H1 (cell line): Measurements from ENCODE around the gene SPIB. TPM values are rescaled to one million over a fixed set of nuclear protein-coding genes. Genes with fewer than 3 reads are reported as not detected.

Experiments used
- CTCF ChIA-PET: fragments of 300-600 bp; sonication (Branson Sonifier 250); formaldehyde crosslinking; loops from one replicate; lab custom pipeline; 2021; ENCODE audit not compliant: partially characterized antibody; lab: Charles Lee
- POLR2A ChIA-PET: fragments of 300-600 bp; sonication (Branson Sonifier 250); formaldehyde crosslinking; loops from one replicate; lab custom pipeline; 2021; ENCODE audit warnings: inconsistent platforms; ENCODE audit not compliant: partially characterized antibody; lab: Charles Lee
- DNase-seq, 2 experiments: peaks; one replicate each; pipeline versions ENCODE4 v3.0.0 to v3.0.0-alpha.2; 2010 to 2022; ENCODE audit warnings: low spot score in 2 of 2, low read depth in 1 of 2, mixed read lengths in 1 of 2
- FAIRE-seq: peaks from 2 replicates; lab custom pipeline; 2011; peaks lifted over from hg19 to GRCh38; lab: Jason Lieb, UNC
- H2AFZ ChIP-seq: 2 replicates; pipeline ENCODE4 v1.8.1; 2012; ENCODE audit warnings: low read length, inconsistent platforms
- H2AK5ac ChIP-seq: 2 replicates; pipeline ENCODE4 v1.6.1; 2013; ENCODE audit warnings: low read depth, low read length
- H2BK120ac ChIP-seq: replicated peaks from 2 replicates; pipeline ENCODE3; 2013; ENCODE audit warnings: low read depth, low read length, inconsistent platforms
- H2BK12ac ChIP-seq: 2 replicates; pipeline ENCODE4 v1.6.1; 2013; ENCODE audit warnings: low read depth, low read length
- H2BK15ac ChIP-seq: 2 replicates; pipeline ENCODE4 v1.6.1; 2013; ENCODE audit warnings: low read length
- H2BK20ac ChIP-seq: 2 replicates; pipeline ENCODE4 v1.6.1; 2013; ENCODE audit warnings: low read length
- H2BK5ac ChIP-seq: 2 replicates; pipeline ENCODE4 v1.6.1; 2013; ENCODE audit warnings: low read depth, low read length
- H3K14ac ChIP-seq: 2 replicates; pipeline ENCODE4 v1.6.1; 2013; ENCODE audit warnings: inconsistent platforms; ENCODE audit not compliant: insufficient read length
- H3K18ac ChIP-seq: 2 replicates; pipeline ENCODE4 v1.6.1; 2013; ENCODE audit warnings: low read length; ENCODE audit errors: extremely low read depth
- H3K23ac ChIP-seq: 2 replicates; pipeline ENCODE4 v1.6.1; 2013; ENCODE audit warnings: inconsistent platforms; ENCODE audit not compliant: insufficient read length
- H3K23me2 ChIP-seq: 2 replicates; pipeline ENCODE4 v1.6.1; 2013; ENCODE audit warnings: low read depth, low read length
- H3K27ac ChIP-seq: 2 replicates; pipeline ENCODE4 v1.6.1; 2011; ENCODE audit warnings: low read depth, low read length, inconsistent platforms
- H3K27me3 ChIP-seq, 4 experiments: replicated peaks in 1 of 4; 1 replicate in 1 of 4; 2 replicates in 3 of 4; pipeline versions ENCODE4 v1.6.1 to v1.8.1; 2011 to 2013; ENCODE audit warnings: low read length in 3 of 4, mild to moderate bottlenecking in 3 of 4, inconsistent platforms in 2 of 4, mixed read lengths in 2 of 4, moderate library complexity in 1 of 4; ENCODE audit not compliant: control insufficient read depth in 3 of 4, insufficient read depth in 3 of 4; ENCODE audit errors: extremely low read depth in 1 of 4
- H3K36me3 ChIP-seq, 4 experiments: 2 replicates each; pipeline versions ENCODE4 v1.6.1 to v1.8.1; 2011 to 2013; ENCODE audit warnings: mild to moderate bottlenecking in 4 of 4, low read length in 3 of 4, moderate library complexity in 2 of 4, control low read depth in 1 of 4, inconsistent platforms in 1 of 4; ENCODE audit not compliant: insufficient read depth in 4 of 4, control insufficient read depth in 2 of 4
- H3K4ac ChIP-seq: replicated peaks from 2 replicates; pipeline ENCODE3; 2013; ENCODE audit warnings: low read length, low read depth, mixed read lengths, inconsistent platforms; ENCODE audit not compliant: insufficient read length
- H3K4me1 ChIP-seq, 4 experiments: replicated peaks in 1 of 4; 1 replicate in 1 of 4; 2 replicates in 3 of 4; pipeline versions ENCODE4 v1.6.1 to v1.8.1; 2011 to 2013; ENCODE audit warnings: low read length in 3 of 4, inconsistent platforms in 2 of 4, mixed read lengths in 1 of 4; ENCODE audit not compliant: insufficient read depth in 4 of 4, control insufficient read depth in 3 of 4
- H3K4me2 ChIP-seq, 2 experiments: 2 replicates each; pipeline versions ENCODE4 v1.6.1 to v1.8.1; 2011 to 2013; ENCODE audit warnings: low read depth in 2 of 2, low read length in 2 of 2, control low read depth in 1 of 2, inconsistent platforms in 1 of 2, mild to moderate bottlenecking in 1 of 2; ENCODE audit not compliant: insufficient read depth in 1 of 2
- H3K4me3 ChIP-seq, 4 experiments: fragments of 200-600, 300-600 bp in 1 of 4; sonication (generic), shearing (Covaris generic), sonication (Bioruptor Twin) in 1 of 4; 2 replicates each; pipeline versions ENCODE4 v1.5.1 to v1.8.1; 2011 to 2016; ENCODE audit warnings: low read length in 4 of 4, low read depth in 3 of 4, control low read depth in 2 of 4, inconsistent platforms in 2 of 4, mild to moderate bottlenecking in 2 of 4, mixed read lengths in 1 of 4, moderate library complexity in 1 of 4; ENCODE audit not compliant: insufficient read depth in 2 of 4; ENCODE audit errors: extremely low read depth in 1 of 4
- H3K56ac ChIP-seq: replicated peaks from 2 replicates; pipeline ENCODE3; 2013; ENCODE audit warnings: low read depth, mild to moderate bottlenecking, mixed read lengths, low read length, inconsistent platforms; ENCODE audit not compliant: insufficient read length
- H3K79me1 ChIP-seq: 2 replicates; pipeline ENCODE4 v1.6.1; 2013; ENCODE audit warnings: low read depth, low read length, control low read depth
- H3K79me2 ChIP-seq, 2 experiments: 2 replicates each; pipeline versions ENCODE4 v1.6.1 to v1.8.1; 2012 to 2013; ENCODE audit warnings: low read length in 2 of 2, mild to moderate bottlenecking in 2 of 2, inconsistent platforms in 1 of 2; ENCODE audit not compliant: insufficient read depth in 2 of 2, control insufficient read depth in 1 of 2
- H3K9ac ChIP-seq, 4 experiments: replicated peaks in 1 of 4; 1 replicate in 1 of 4; 2 replicates in 3 of 4; pipeline versions ENCODE4 v1.6.1 to v1.8.1; 2011 to 2013; ENCODE audit warnings: low read depth in 3 of 4, low read length in 3 of 4, control low read depth in 2 of 4, mild to moderate bottlenecking in 2 of 4, moderate library complexity in 2 of 4, inconsistent platforms in 1 of 4; ENCODE audit errors: extremely low read depth in 1 of 4
- H3K9me3 ChIP-seq, 2 experiments: 2 replicates each; pipeline versions ENCODE4 v1.6.1 to v1.8.1; 2012 to 2013; ENCODE audit warnings: mild to moderate bottlenecking in 2 of 2, moderate library complexity in 2 of 2, control low read depth in 1 of 2, inconsistent platforms in 1 of 2, low read depth in 1 of 2, low read length in 1 of 2, mixed read lengths in 1 of 2; ENCODE audit not compliant: insufficient read depth in 2 of 2
- H4K20me1 ChIP-seq, 2 experiments: replicated peaks in 1 of 2; 2 replicates each; pipeline versions ENCODE3 to v1.8.1; 2011 to 2013; ENCODE audit warnings: inconsistent platforms in 2 of 2, low read length in 2 of 2, mild to moderate bottlenecking in 1 of 2; ENCODE audit not compliant: insufficient read depth in 2 of 2, control insufficient read depth in 1 of 2
- H4K5ac ChIP-seq: 2 replicates; pipeline ENCODE4 v1.6.1; 2013; ENCODE audit warnings: low read length, low read depth, mixed read lengths, inconsistent platforms; ENCODE audit not compliant: insufficient read length
- H4K8ac ChIP-seq: 2 replicates; pipeline ENCODE4 v1.8.0; 2013; ENCODE audit warnings: mild to moderate bottlenecking, moderate library complexity, low read length, inconsistent platforms; ENCODE audit not compliant: insufficient read depth; ENCODE audit errors: extremely low read depth
- H4K91ac ChIP-seq: replicated peaks from 2 replicates; pipeline ENCODE3; 2013; ENCODE audit warnings: low read length, mixed read lengths, inconsistent platforms; ENCODE audit not compliant: insufficient read length
- HDAC6 ChIP-seq: IDR thresholded peaks from one replicate; pipeline ENCODE4 v1.7.1; 2012; ENCODE audit warnings: low read depth, mild to moderate bottlenecking, inconsistent platforms, low read length, moderate library complexity
- WGBS, 2 experiments: shearing (Covaris generic) in 1 of 2; methylation state at CpG; one replicate each; pipeline versions ENCODE4 v1.1.6 to v1.1.7; 2013 to 2015; ENCODE audit warnings: low lambda C conversion rate in 2 of 2, mixed read lengths in 2 of 2, inconsistent platforms in 1 of 2, low coverage in 1 of 2, missing lambda C conversion rate in 1 of 2; ENCODE audit not compliant: insufficient replicate concordance in 2 of 2, insufficient coverage in 1 of 2, insufficient read length in 1 of 2; ENCODE audit errors: extremely low coverage in 1 of 2, missing lambda C conversion rate in 1 of 2; 5-methylcytosine and 5-hydroxymethylcytosine counted together
- polyA plus RNA-seq, 7 experiments: library from polyadenylated mRNA; depleted of rRNA in 3 of 7; stranded (reverse) in 5 of 7; unstranded in 2 of 7; fragments of >200 nt in 5 of 7; fragments of 200-250 nt in 2 of 7; gene quantifications; 1 replicate in 5 of 7; 2 replicates in 1 of 7; 4 replicates in 1 of 7; pipeline versions ENCODE4 v1.2.1 to v1.2.3, GENCODE V29; 2011 to 2013; ENCODE audit warnings: missing spikeins in 2 of 7, mixed read lengths in 2 of 7
- total RNA-seq: library from RNA; stranded (reverse); fragmentation: NEBNext Ultra II Directional; extraction: Animal tissue kit (Norgen Biotek cat#: 25700); gene quantifications from 2 replicates; pipeline ENCODE4 v1.2.1, GENCODE V29; 2021

SPIB gene
- total and polyA plus RNA-seq, 2 of the 8 experiments (the other 6 are each of a cell fraction or from before 2014, with no cell fraction given), result 11.1 to 17.4 TPM

GRCh38 chr19:50387868-50388245 is 30.9 kb upstream of the SPIB start:
- TF ChIP-seq HDAC6, result no peak
- Histone ChIP-seq H4K8ac (no peak overlapping the region), H3K4me2 (no peak overlapping the region), H2BK20ac (no peak overlapping the region), H3K27me3 (no peaks in the 10 kb centered on the region), H2BK12ac (no peak overlapping the region), H3K9me3 (peaks cover 3 to 14% of the 10 kb centered on the region in 2 experiments; a peak in 2 of 4 replicates), H4K20me1 (peaks cover 5 to 17% of the 10 kb centered on the region in 2 experiments), H3K23ac (no peak overlapping the region), H3K4me3 (no peak overlapping the region), H3K36me3 (peaks cover 6 to 26% (median 13%) of the 10 kb centered on the region in 4 experiments; a peak in 7 of 8 replicates), H4K91ac (no peak overlapping the region), H4K5ac (no peak overlapping the region), H3K27ac (no peak overlapping the region), H2BK5ac (no peak overlapping the region), H2BK120ac (no peak overlapping the region), H3K79me1 (peaks cover 12% of the 10 kb centered on the region), H3K4me1 (peaks cover 0 to 3% (median under 1%) of the 10 kb centered on the region in 4 experiments; a peak in 4 of 7 replicates), H3K9ac (no peak overlapping the region; a peak in 1 of 7 replicates), H2AFZ (no peak overlapping the region), H3K14ac (no peak overlapping the region), H3K4ac (no peak overlapping the region), H3K56ac (no peak overlapping the region), H2BK15ac (no peak overlapping the region), H3K23me2 (peaks cover 9% of the 10 kb centered on the region; the same call in 1 of the 2 replicates), H2AK5ac (no peak overlapping the region), H3K18ac (no peak overlapping the region), H3K79me2 (peaks cover 12 to 54% of the 10 kb centered on the region in 2 experiments; a peak in 3 of 4 replicates)
- FAIRE-seq, result no peak
- ChIA-PET POLR2A (interaction anchor here (1.1 to 3.5 kb wide), 6 partner anchors 11 to 72 kb away, joined by 3 to 15 read pairs (median 6); partner anchors contain the start of gene NR1H2), CTCF (interaction anchor here (0.6 to 1.6 kb wide), 4 partner anchors 14 to 1424 kb away, joined by 3 to 6 read pairs (median 4); no protein-coding TSS in a partner anchor)
- WGBS, 2 experiments, result 90% methylated on average over 8 of the region's 8 CpGs; no CpG with 5 or more reads in 1 of the 2 experiments
- DNase-seq, result no peak
